ENCODE data around the gene SYT5.
A peak's percentile ranks its signal among the peaks of the same experiment; 100 is the strongest.

DNA sequence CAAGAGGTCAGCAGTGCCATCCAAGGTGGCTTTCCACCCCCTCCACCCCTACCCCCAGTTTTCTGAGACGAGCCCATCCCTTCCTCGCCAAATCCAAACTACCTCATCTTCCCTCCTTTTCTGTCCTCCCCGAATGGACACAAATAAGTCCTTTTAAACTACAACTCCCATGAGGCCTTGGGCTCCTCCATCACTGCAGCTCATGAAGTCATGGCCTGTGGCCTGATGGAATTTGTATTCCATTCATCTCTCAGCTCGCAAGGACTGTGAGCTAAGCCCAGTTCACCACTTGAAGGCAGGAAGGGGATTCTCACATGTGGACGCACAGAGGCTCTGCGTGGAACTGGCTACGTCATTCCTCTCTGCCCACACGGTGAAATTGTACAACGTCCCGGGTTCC is 16.7 kb upstream of the SYT5 start:
- TF ChIP-seq FOXM1 (IDR thresholded peaks at IDR 0.05; ENCODE audit: low read depth, low read length) (no peak), RCOR1 (conservative IDR thresholded peaks at IDR 0.05; ENCODE audit: low read depth, low read length) (no peak), SIN3A (IDR thresholded peaks at IDR 0.05; ENCODE audit: low read depth, low read length) (no peak), RAD21 (IDR thresholded peaks at IDR 0.05; ENCODE audit: insufficient read depth, low read depth, low read length) (no peak), ZNF24 (IDR thresholded peaks at IDR 0.05) (no peak), HCFC1 (IDR thresholded peaks at IDR 0.05; ENCODE audit: low read length) (peak; percentile 55), POLR2A (IDR thresholded peaks at IDR 0.05; ENCODE audit: low read depth, low read length) (no peak)
- TF ChIP-seq, protein P1, sequence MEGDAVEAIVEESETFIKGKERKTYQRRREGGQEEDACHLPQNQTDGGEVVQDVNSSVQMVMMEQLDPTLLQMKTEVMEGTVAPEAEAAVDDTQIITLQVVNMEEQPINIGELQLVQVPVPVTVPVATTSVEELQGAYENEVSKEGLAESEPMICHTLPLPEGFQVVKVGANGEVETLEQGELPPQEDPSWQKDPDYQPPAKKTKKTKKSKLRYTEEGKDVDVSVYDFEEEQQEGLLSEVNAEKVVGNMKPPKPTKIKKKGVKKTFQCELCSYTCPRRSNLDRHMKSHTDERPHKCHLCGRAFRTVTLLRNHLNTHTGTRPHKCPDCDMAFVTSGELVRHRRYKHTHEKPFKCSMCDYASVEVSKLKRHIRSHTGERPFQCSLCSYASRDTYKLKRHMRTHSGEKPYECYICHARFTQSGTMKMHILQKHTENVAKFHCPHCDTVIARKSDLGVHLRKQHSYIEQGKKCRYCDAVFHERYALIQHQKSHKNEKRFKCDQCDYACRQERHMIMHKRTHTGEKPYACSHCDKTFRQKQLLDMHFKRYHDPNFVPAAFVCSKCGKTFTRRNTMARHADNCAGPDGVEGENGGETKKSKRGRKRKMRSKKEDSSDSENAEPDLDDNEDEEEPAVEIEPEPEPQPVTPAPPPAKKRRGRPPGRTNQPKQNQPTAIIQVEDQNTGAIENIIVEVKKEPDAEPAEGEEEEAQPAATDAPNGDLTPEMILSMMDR (IDR thresholded peaks at IDR 0.05 in 2 of 3, conservative IDR thresholded peaks at IDR 0.05 in 1 of 3; ENCODE audit: control insufficient read depth in 2 of 3, extremely low read depth in 1 of 3, insufficient read depth in 1 of 3, low read depth in 3 of 3, low read length in 3 of 3), result no peak
- TF ChIP-seq, protein P2, sequence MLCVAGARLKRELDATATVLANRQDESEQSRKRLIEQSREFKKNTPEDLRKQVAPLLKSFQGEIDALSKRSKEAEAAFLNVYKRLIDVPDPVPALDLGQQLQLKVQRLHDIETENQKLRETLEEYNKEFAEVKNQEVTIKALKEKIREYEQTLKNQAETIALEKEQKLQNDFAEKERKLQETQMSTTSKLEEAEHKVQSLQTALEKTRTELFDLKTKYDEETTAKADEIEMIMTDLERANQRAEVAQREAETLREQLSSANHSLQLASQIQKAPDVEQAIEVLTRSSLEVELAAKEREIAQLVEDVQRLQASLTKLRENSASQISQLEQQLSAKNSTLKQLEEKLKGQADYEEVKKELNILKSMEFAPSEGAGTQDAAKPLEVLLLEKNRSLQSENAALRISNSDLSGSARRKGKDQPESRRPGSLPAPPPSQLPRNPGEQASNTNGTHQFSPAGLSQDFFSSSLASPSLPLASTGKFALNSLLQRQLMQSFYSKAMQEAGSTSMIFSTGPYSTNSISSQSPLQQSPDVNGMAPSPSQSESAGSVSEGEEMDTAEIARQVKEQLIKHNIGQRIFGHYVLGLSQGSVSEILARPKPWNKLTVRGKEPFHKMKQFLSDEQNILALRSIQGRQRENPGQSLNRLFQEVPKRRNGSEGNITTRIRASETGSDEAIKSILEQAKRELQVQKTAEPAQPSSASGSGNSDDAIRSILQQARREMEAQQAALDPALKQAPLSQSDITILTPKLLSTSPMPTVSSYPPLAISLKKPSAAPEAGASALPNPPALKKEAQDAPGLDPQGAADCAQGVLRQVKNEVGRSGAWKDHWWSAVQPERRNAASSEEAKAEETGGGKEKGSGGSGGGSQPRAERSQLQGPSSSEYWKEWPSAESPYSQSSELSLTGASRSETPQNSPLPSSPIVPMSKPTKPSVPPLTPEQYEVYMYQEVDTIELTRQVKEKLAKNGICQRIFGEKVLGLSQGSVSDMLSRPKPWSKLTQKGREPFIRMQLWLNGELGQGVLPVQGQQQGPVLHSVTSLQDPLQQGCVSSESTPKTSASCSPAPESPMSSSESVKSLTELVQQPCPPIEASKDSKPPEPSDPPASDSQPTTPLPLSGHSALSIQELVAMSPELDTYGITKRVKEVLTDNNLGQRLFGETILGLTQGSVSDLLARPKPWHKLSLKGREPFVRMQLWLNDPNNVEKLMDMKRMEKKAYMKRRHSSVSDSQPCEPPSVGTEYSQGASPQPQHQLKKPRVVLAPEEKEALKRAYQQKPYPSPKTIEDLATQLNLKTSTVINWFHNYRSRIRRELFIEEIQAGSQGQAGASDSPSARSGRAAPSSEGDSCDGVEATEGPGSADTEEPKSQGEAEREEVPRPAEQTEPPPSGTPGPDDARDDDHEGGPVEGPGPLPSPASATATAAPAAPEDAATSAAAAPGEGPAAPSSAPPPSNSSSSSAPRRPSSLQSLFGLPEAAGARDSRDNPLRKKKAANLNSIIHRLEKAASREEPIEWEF (IDR thresholded peaks at IDR 0.05; ENCODE audit: insufficient replicate concordance, low read depth, low read length), result no peak
- TF ChIP-seq, protein P3, sequence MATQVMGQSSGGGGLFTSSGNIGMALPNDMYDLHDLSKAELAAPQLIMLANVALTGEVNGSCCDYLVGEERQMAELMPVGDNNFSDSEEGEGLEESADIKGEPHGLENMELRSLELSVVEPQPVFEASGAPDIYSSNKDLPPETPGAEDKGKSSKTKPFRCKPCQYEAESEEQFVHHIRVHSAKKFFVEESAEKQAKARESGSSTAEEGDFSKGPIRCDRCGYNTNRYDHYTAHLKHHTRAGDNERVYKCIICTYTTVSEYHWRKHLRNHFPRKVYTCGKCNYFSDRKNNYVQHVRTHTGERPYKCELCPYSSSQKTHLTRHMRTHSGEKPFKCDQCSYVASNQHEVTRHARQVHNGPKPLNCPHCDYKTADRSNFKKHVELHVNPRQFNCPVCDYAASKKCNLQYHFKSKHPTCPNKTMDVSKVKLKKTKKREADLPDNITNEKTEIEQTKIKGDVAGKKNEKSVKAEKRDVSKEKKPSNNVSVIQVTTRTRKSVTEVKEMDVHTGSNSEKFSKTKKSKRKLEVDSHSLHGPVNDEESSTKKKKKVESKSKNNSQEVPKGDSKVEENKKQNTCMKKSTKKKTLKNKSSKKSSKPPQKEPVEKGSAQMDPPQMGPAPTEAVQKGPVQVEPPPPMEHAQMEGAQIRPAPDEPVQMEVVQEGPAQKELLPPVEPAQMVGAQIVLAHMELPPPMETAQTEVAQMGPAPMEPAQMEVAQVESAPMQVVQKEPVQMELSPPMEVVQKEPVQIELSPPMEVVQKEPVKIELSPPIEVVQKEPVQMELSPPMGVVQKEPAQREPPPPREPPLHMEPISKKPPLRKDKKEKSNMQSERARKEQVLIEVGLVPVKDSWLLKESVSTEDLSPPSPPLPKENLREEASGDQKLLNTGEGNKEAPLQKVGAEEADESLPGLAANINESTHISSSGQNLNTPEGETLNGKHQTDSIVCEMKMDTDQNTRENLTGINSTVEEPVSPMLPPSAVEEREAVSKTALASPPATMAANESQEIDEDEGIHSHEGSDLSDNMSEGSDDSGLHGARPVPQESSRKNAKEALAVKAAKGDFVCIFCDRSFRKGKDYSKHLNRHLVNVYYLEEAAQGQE (IDR thresholded peaks at IDR 0.05; ENCODE audit: low read depth, low read length), result no peak
- TF ChIP-seq, protein P4, sequence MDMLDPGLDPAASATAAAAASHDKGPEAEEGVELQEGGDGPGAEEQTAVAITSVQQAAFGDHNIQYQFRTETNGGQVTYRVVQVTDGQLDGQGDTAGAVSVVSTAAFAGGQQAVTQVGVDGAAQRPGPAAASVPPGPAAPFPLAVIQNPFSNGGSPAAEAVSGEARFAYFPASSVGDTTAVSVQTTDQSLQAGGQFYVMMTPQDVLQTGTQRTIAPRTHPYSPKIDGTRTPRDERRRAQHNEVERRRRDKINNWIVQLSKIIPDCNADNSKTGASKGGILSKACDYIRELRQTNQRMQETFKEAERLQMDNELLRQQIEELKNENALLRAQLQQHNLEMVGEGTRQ (IDR thresholded peaks at IDR 0.05; ENCODE audit: borderline replicate concordance, low read depth, low read length), result no peak
- TF ChIP-seq, protein P5, sequence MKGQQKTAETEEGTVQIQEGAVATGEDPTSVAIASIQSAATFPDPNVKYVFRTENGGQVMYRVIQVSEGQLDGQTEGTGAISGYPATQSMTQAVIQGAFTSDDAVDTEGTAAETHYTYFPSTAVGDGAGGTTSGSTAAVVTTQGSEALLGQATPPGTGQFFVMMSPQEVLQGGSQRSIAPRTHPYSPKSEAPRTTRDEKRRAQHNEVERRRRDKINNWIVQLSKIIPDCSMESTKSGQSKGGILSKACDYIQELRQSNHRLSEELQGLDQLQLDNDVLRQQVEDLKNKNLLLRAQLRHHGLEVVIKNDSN (IDR thresholded peaks at IDR 0.05; ENCODE audit: borderline replicate concordance, extremely low read length, insufficient read depth, low read depth, low read length), result no peak
